GM12878 (cell line): ENCODE data around the gene ZMIZ1. TPM values are rescaled to one million over a fixed set of nuclear protein-coding genes. Genes with fewer than 3 reads are reported as not detected.

Experiments
- ATAC-seq: fragments of 200-7000 bp; cut with Tn5 transposase; 3 replicates; pipeline ENCODE4 v1.9.1; 2020; ENCODE audit warnings: mild to moderate bottlenecking, moderate library complexity
- BruUV-seq: library from RNA; stranded (reverse); fragments of 400-500 nt; replicated peaks from 2 replicates; lab custom pipeline; 2021; lab: Mats Ljungman, UMichigan
- CTCF ChIA-PET: fragments of 300-600 bp; sonication (Branson Sonifier 250); formaldehyde crosslinking; extraction: SDS; loops from one replicate; lab custom pipeline; 2021; ENCODE audit warnings: inconsistent platforms; lab: Yijun Ruan, JAX
- POLR2A ChIA-PET: fragments of 350-600 bp; formaldehyde crosslinking; extraction: SDS; loops from one replicate; lab custom pipeline; 2021; ENCODE audit warnings: inconsistent platforms; lab: Charles Lee
- RAD21 ChIA-PET: fragments of 300-600 bp; sonication (Branson Sonifier 250); formaldehyde crosslinking; loops from one replicate; lab custom pipeline; 2023; ENCODE audit warnings: antibody characterized with exemption; ENCODE audit not compliant: unreplicated experiment; lab: Charles Lee
- SMC1A ChIA-PET: fragments of 300-600 bp; sonication (Branson Sonifier 250); formaldehyde crosslinking; loops from one replicate; lab custom pipeline; 2023; ENCODE audit not compliant: unreplicated experiment, uncharacterized antibody; lab: Charles Lee
- DNase-seq: peaks from one replicate; pipeline ENCODE4 v3.0.0-alpha.2; 2011; ENCODE audit warnings: low read depth, low spot score
- FAIRE-seq: peaks from 3 replicates; lab custom pipeline; 2011; peaks lifted over from hg19 to GRCh38; lab: Jason Lieb, UNC
- H2AFZ ChIP-seq: 2 replicates; pipeline ENCODE4 v1.6.0; 2011; ENCODE audit warnings: low read depth, low read length, control low read depth; ENCODE audit not compliant: control insufficient read depth
- H3K27ac ChIP-seq: 2 replicates; pipeline ENCODE4 v1.5.1; 2011; ENCODE audit warnings: control low read depth; ENCODE audit not compliant: control insufficient read depth, insufficient read depth
- H3K27me3 ChIP-seq, 2 experiments: replicated peaks in 1 of 2; 2 replicates each; pipeline versions ENCODE4 v1.6.0 to v1.6.1; 2011; ENCODE audit warnings: low read length in 1 of 2; ENCODE audit not compliant: control insufficient read depth in 2 of 2, insufficient read depth in 2 of 2
- H3K36me3 ChIP-seq, 2 experiments: 2 replicates each; pipeline ENCODE4 v1.5.1; 2011; ENCODE audit warnings: low read length in 1 of 2; ENCODE audit not compliant: control insufficient read depth in 2 of 2, insufficient read depth in 2 of 2
- H3K4me1 ChIP-seq: 2 replicates; pipeline ENCODE4 v1.6.1; 2011; ENCODE audit warnings: mild to moderate bottlenecking, low read length, moderate library complexity, mixed read lengths; ENCODE audit not compliant: control insufficient read depth, insufficient read depth
- H3K4me2 ChIP-seq: 2 replicates; pipeline ENCODE4 v1.6.0; 2011; ENCODE audit warnings: control low read depth; ENCODE audit not compliant: control insufficient read depth, insufficient read depth
- H3K4me3 ChIP-seq: fragments of 200-600 bp; sonication (generic); 2 replicates; pipeline ENCODE4 v1.5.1; 2016
- H3K79me2 ChIP-seq: 2 replicates; pipeline ENCODE4 v1.6.0; 2011; ENCODE audit warnings: low read length; ENCODE audit not compliant: control insufficient read depth, insufficient read depth
- H3K9ac ChIP-seq: 2 replicates; pipeline ENCODE4 v1.8.0; 2011; ENCODE audit warnings: low read length, control low read depth, mixed read lengths; ENCODE audit not compliant: control insufficient read depth, insufficient read depth
- H3K9me3 ChIP-seq: replicated peaks from 3 replicates; pipeline ENCODE4 v1.5.1; 2011; ENCODE audit warnings: mild to moderate bottlenecking, low read length; ENCODE audit not compliant: control insufficient read depth, insufficient read depth
- H4K20me1 ChIP-seq: 2 replicates; pipeline ENCODE4 v1.6.0; 2011; ENCODE audit not compliant: control insufficient read depth, insufficient read depth
- CHD4 ChIP-seq: fragments of 200-600 bp; sonication (generic); IDR thresholded peaks from 2 replicates; pipeline ENCODE4 v1.6.1; 2016; ENCODE audit warnings: mild to moderate bottlenecking
- EED ChIP-seq: sonication (generic); IDR thresholded peaks from 2 replicates; pipeline ENCODE4 v1.6.1; 2016; ENCODE audit warnings: antibody characterized with exemption, low read depth
- KLF5 ChIP-seq: fragments of 450-650 bp; IDR thresholded peaks from 2 replicates; pipeline ENCODE4 v1.6.1; 2014; ENCODE audit warnings: mild to moderate bottlenecking; ENCODE audit not compliant: partially characterized antibody
- NFIC ChIP-seq: IDR thresholded peaks from 2 replicates; pipeline ENCODE4 v1.6.1; 2012; ENCODE audit warnings: low read depth, mild to moderate bottlenecking, inconsistent platforms, low read length, moderate library complexity
- POLR2AphosphoS2 ChIP-seq: IDR thresholded peaks from 2 replicates; pipeline ENCODE4 v1.6.1; 2011; ENCODE audit warnings: low read depth, mild to moderate bottlenecking, low read length, improper control_type of control experiment, moderate library complexity
- SP1 ChIP-seq: IDR thresholded peaks from one replicate; pipeline ENCODE4 v1.6.1; 2011; ENCODE audit warnings: low read depth, low read length
- TCF12 ChIP-seq: IDR thresholded peaks from 2 replicates; pipeline ENCODE4 v1.6.1; 2011; ENCODE audit warnings: low read depth, mild to moderate bottlenecking, low read length
- TCF7 ChIP-seq: IDR thresholded peaks from 2 replicates; pipeline ENCODE4 v1.6.1; 2014; ENCODE audit warnings: antibody characterized with exemption, borderline replicate concordance
- YBX1 ChIP-seq: fragments of 450-650 bp; IDR thresholded peaks from 2 replicates; pipeline ENCODE4 v1.6.1; 2016; ENCODE audit warnings: antibody characterized with exemption
- ZNF24 ChIP-seq: fragments of 450-650 bp; IDR thresholded peaks from 2 replicates; pipeline ENCODE4 v1.6.1; 2017; ENCODE audit warnings: antibody characterized with exemption, mild to moderate bottlenecking
- WGBS: methylation state at CpG from one replicate; pipeline ENCODE4 v1.1.6; 2016; ENCODE audit warnings: low lambda C conversion rate; ENCODE audit not compliant: insufficient replicate concordance, insufficient coverage; ENCODE audit errors: missing lambda C conversion rate; 5-methylcytosine and 5-hydroxymethylcytosine counted together
- in situ Hi-C: fragments of 300-500 bp; cut with MboI; formaldehyde crosslinking; loops from 9 replicates; pipeline ENCODE4 v1.14.3; 2018; ENCODE audit warnings: mixed read lengths
- intact Hi-C: fragments of 100-400 bp; cut with micrococcal nuclease; formaldehyde crosslinking; loops from one replicate; pipeline ENCODE4 v1.14.2; 2022; ENCODE audit not compliant: unreplicated experiment
- polyA plus RNA-seq, 11 experiments: library from polyadenylated mRNA; depleted of rRNA in 4 of 11; unstranded in 6 of 11; stranded (reverse) in 5 of 11; fragments of >200 nt; fragmentation: Nextera tagmentation in 4 of 11; fragmentation: Illumina TruSeq in 1 of 11; extraction: Ambion mirVana in 4 of 11; extraction: Trizol in 1 of 11; gene quantifications; 1 replicate in 1 of 11; 2 replicates in 10 of 11; pipeline versions ENCODE4 v1.2.1 to v1.2.3, GENCODE V29; 2011 to 2016; ENCODE audit warnings: inconsistent platforms in 2 of 11, missing spikeins in 2 of 11, low read depth in 1 of 11
- total RNA-seq, 4 experiments: library from RNA; depleted of rRNA in 3 of 4; stranded (reverse); fragments of >200 nt in 3 of 4; fragmentation: Illumina TruSeq in 1 of 4; extraction: Trizol in 1 of 4; gene quantifications; 2 replicates each; pipeline versions ENCODE4 v1.2.1 to v1.2.3, GENCODE V29; 2013 to 2021

Gene ZMIZ1
- total and polyA plus RNA-seq, 10 of the 15 experiments (the other 5 are each of a cell fraction or from before 2014, with no cell fraction given): 3.1 to 82.3 (median 14.9) TPM

DNA sequence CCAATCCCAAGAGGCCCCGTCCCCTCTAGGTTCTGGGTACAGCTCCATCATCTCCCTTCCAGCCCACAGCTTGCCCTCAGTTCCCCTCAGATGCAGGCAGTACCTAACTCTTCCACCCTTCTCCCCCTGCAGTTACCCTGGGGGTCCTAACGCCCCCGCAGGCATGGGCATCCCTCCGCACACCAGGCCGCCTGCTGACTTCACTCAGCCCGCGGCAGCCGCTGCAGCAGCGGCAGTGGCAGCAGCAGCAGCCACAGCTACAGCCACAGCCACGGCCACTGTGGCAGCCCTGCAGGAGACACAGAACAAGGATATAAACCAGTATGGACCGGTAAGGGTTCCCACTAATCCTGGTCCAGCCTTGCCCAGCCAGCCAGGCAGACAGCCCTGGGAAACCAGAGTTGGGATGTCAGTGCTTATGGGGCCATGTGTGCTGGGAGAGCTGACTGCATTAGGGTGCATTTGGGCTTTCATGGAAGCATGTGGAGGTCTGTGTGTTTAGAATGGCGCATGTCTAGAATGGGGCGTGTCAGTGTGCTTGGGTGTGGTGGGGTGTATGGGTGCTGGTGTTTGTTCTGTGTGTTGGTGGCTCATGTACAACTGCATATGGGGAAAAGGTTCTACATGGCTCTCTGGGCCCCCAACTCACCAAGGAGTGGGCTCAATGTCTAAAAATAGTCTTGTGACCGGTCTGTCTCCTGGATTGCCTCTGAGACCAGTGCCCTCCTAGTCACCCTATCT is 223.4 kb downstream of the ZMIZ1 start:
- no peaks in the 10 kb centered on the region for H4K20me1 ChIP-seq
- no peaks in the 10 kb centered on the region for H3K9me3 ChIP-seq
- FAIRE-seq (no peak), ATAC-seq (no peak; the same call in 2 of the 3 replicates)
- no peak overlapping the region for H3K9ac ChIP-seq
- CTCF ChIA-PET: interaction anchor here (0.6 to 2.3 kb wide), 10 partner anchors 8 to 175 kb away, joined by 3 to 9 read pairs (median 4); no protein-coding TSS in a partner anchor
- H2AFZ ChIP-seq: no peak overlapping the region
- intact Hi-C loops: no loop called here
- peaks cover 9% of the 10 kb centered on the region for H3K79me2 ChIP-seq
- POLR2A ChIA-PET: no interaction called here
- no peak overlapping the region for H3K4me3 ChIP-seq
- H3K36me3 ChIP-seq: peaks cover 36 to 74% of the 10 kb centered on the region in 2 experiments
- WGBS: 87% methylated on average over 14 of the region's 14 CpGs
- no peak overlapping the region for H3K27ac ChIP-seq
- RAD21 ChIA-PET: interaction anchor here (0.6 to 1.9 kb wide), 7 partner anchors 30 to 82 kb away, joined by 3 to 7 read pairs (median 5); partner anchors contain the start of gene PPIF
- SMC1A ChIA-PET: interaction anchor here (0.9 to 1.2 kb wide), 2 partner anchors 19 to 23 kb away, joined by 3 read pairs; no protein-coding TSS in a partner anchor
- H3K27me3 ChIP-seq: no peaks in the 10 kb centered on the region
- TF ChIP-seq POLR2AphosphoS2 (no peak), SP1 (no peak), CHD4 (no peak), TCF12 (no peak), ZNF24 (no peak), KLF5 (no peak), TCF7 (no peak), NFIC (no peak), YBX1 (no peak), EED (no peak)
- TF ChIP-seq, all 136 proteins: peak for 0
- in situ Hi-C loops: no loop called here
- no peak overlapping the region for H3K4me2 ChIP-seq
- BruUV-seq: no TSS peak
- DNase-seq: no peak
- H3K4me1 ChIP-seq: peaks cover 16% of the 10 kb centered on the region
